Subcutaneous abdominal adipose tissue (tissue), 5 donors: ENCODE results near the gene ARHGAP15.

Experiments used
- H3K27ac ChIP-seq: one replicate; pipeline ENCODE4 v1.7.0; 2013; ENCODE audit warnings: low read depth, mild to moderate bottlenecking, inconsistent platforms, low read length, moderate library complexity
- H3K27me3 ChIP-seq, 5 donors: one replicate each; pipeline ENCODE4 v1.7.0; 2013; ENCODE audit warnings: low read length in 5 of 5, inconsistent platforms in 1 of 5; ENCODE audit not compliant: control insufficient read depth in 5 of 5, insufficient read depth in 4 of 5
- H3K36me3 ChIP-seq, 5 donors: one replicate each; pipeline ENCODE4 v1.7.0; 2013; ENCODE audit warnings: low read length in 5 of 5; ENCODE audit not compliant: control insufficient read depth in 5 of 5, insufficient read depth in 5 of 5
- H3K4me1 ChIP-seq, 5 donors: one replicate each; pipeline ENCODE4 v1.7.0; 2013; ENCODE audit warnings: low read length in 5 of 5, mild to moderate bottlenecking in 3 of 5, moderate library complexity in 1 of 5; ENCODE audit not compliant: control insufficient read depth in 5 of 5, insufficient read depth in 5 of 5
- H3K4me3 ChIP-seq, 5 donors: one replicate each; pipeline ENCODE4 v1.7.0; 2013; ENCODE audit warnings: low read length in 5 of 5, low read depth in 1 of 5
- H3K9ac ChIP-seq, 5 donors: one replicate each; pipeline ENCODE4 v1.7.0; 2013; ENCODE audit warnings: low read length in 5 of 5, mild to moderate bottlenecking in 4 of 5, moderate library complexity in 3 of 5
- H3K9me3 ChIP-seq, 5 donors: one replicate each; pipeline ENCODE4 v1.7.0; 2013; ENCODE audit warnings: low read length in 5 of 5; ENCODE audit not compliant: control insufficient read depth in 5 of 5
- donor health status: healthy.
- donor health status: healthy.
- donor health status: healthy.
- donor health status: healthy.
- donor health status: healthy.

ARHGAP15 gene

DNA sequence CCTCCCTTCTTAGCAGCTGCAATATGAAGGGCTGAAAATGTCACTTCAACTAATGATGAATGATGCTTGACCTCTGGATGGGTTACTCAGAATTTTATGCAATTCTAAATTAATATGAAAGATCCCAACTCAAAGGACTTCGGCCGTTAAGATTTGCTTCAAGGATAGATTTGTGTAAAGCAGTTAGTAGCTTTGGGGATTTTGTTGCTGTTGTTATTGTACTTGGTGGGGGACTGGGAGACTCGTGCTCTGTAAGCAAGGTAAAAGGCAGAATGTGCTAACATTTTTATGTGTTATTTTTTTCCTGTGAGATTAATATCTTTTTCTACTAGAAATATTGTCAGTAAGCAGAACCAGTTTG, 478.8 kb downstream of the ARHGAP15 start:
- peaks cover 0 to 4% (median 0%) of the 10 kb centered on the region in 5 donors for H3K4me1 ChIP-seq
- no peak overlapping the region for H3K27ac ChIP-seq
- H3K9ac ChIP-seq = no peak overlapping the region
- no peak overlapping the region for H3K4me3 ChIP-seq
- no peaks in the 10 kb centered on the region for H3K36me3 ChIP-seq
- H3K27me3 ChIP-seq = no peaks in the 10 kb centered on the region
- no peaks in the 10 kb centered on the region for H3K9me3 ChIP-seq

GRCh38 chr2:143608758-143609157, 479.5 kb downstream of the ARHGAP15 start:
- Histone ChIP-seq H3K27me3 (no peaks in the 10 kb centered on the region), H3K27ac (no peak overlapping the region), H3K9ac (no peak overlapping the region), H3K36me3 (no peaks in the 10 kb centered on the region), H3K4me3 (no peak overlapping the region), H3K9me3 (no peaks in the 10 kb centered on the region), H3K4me1 (peaks cover 0 to 4% (median 0%) of the 10 kb centered on the region in 5 donors)

- Histone ChIP-seq H3K9me3 (no peaks in the 10 kb centered on the region), H3K27me3 (no peaks in the 10 kb centered on the region), H3K4me3 (no peak overlapping the region), H3K27ac (no peak overlapping the region), H3K36me3 (no peaks in the 10 kb centered on the region), H3K9ac (no peak overlapping the region), H3K4me1 (peaks cover 0 to 4% (median 0%) of the 10 kb centered on the region in 5 donors)
Observed at GRCh38 chr2:143611336-143611735, 482.1 kb downstream of the ARHGAP15 start.

DNA sequence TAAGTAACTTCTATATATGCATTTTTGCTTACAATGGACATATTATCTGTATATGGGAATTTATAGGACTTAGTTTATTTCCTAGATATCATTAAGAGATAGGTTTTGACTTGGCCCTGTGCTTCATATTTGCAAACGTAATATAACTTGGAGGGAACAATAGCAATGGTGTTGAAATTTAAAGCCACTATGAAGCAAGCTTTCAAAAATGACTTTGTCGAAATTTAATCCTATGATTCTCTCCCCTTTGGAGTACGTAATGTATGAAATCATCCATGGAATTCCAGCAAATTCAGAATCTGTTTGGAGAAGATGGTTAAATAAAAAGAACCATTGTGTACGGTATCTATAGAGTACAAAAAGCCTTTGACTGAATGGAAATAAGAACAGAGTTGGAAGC, 486.3 kb downstream of the ARHGAP15 start:
- Histone ChIP-seq H3K27ac (no peak overlapping the region), H3K27me3 (no peaks in the 10 kb centered on the region), H3K9ac (no peak overlapping the region), H3K36me3 (no peaks in the 10 kb centered on the region), H3K4me3 (no peak overlapping the region), H3K9me3 (no peaks in the 10 kb centered on the region), H3K4me1 (no peaks in the 10 kb centered on the region)

- Histone ChIP-seq H3K9ac (no peak overlapping the region), H3K27ac (no peak overlapping the region), H3K4me1 (no peaks in the 10 kb centered on the region), H3K27me3 (no peaks in the 10 kb centered on the region), H3K36me3 (no peaks in the 10 kb centered on the region), H3K4me3 (no peak overlapping the region), H3K9me3 (no peaks in the 10 kb centered on the region)
Observed at GRCh38 chr2:143616452-143616851, 487.2 kb downstream of the ARHGAP15 start.

DNA sequence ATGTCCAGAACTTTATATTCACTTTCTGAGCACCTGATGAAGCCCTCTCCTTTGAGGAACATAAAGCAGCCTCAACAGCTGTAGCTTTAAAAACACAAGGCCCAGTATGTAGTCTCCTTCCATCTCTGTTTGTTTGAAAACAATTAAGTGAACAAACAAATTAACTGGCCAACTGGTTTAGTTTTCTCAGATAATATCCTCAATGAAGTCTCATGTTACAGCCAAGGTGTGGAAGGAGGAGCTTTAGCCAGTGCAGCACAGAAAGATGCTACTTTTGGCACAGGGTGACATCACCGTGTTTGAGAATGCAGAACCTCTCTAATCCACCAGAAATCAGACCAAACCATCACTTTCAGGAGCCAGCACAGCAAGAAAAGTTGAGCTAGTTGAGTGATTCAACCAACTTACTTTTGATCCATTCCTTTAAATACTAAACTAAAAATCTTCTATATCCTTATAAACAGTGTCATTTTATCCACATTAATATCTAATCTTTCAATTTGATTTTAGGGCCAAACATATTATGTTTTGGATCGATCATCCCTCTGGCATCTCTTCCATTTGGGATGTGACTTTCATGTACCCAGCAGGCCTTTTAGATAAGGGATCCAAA, 488.7 kb downstream of the ARHGAP15 start:
- Histone ChIP-seq H3K4me1 (no peaks in the 10 kb centered on the region), H3K4me3 (no peak overlapping the region), H3K27me3 (no peaks in the 10 kb centered on the region), H3K27ac (no peak overlapping the region), H3K36me3 (no peaks in the 10 kb centered on the region), H3K9ac (no peak overlapping the region), H3K9me3 (no peaks in the 10 kb centered on the region)

- no peak overlapping the region for H3K9ac ChIP-seq
Observed at GRCh38 chr2:143622106-143622505, 492.9 kb downstream of the ARHGAP15 start.

DNA sequence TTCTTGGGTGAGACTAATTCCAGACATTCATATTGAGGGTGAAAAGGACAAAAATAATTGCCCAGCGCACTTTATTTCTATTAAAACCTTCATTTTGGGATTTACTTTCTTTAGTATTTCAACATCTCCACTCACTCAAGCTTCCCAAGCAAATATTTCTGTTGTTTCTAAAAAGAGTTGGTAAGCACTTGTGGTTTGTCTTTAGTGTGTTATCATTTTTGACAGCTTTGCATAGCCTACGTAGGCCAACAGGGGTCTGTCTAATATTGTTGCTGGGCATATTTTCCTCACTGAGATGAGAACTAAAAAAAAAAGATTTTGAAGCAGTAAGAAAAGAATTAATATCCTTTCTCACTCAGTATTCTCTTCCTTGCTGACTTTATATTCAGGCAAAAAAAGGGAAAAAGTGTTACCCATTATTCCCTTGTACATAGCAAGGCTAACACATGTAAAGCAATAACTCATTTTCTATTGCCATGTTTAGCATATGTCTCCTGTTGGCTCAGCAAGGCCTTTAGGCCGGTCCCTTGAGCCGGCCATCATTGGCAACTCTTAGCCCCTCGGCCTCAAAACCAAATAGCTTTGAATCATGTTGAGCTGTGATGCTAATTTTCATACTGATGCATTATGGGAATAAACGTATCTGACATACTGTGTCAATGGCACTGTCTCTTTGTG, 494.2 kb downstream of the ARHGAP15 start:
- Histone ChIP-seq H3K9me3 (no peaks in the 10 kb centered on the region), H3K27ac (no peak overlapping the region), H3K4me3 (no peak overlapping the region), H3K36me3 (peaks cover 0 to 3% (median 0%) of the 10 kb centered on the region in 5 donors), H3K27me3 (no peaks in the 10 kb centered on the region), H3K4me1 (no peaks in the 10 kb centered on the region), H3K9ac (no peak overlapping the region)

More at GRCh38 chr2:143622106-143622505, 492.9 kb downstream of the ARHGAP15 start:
- no peak overlapping the region for H3K27ac ChIP-seq
- H3K36me3 ChIP-seq = peaks cover 0 to 3% (median 0%) of the 10 kb centered on the region in 5 donors
- H3K9me3 ChIP-seq = no peaks in the 10 kb centered on the region
- H3K27me3 ChIP-seq = no peaks in the 10 kb centered on the region
- no peaks in the 10 kb centered on the region for H3K4me1 ChIP-seq
- no peak overlapping the region for H3K4me3 ChIP-seq

GRCh38 chr2:143623909-143624260, 494.7 kb downstream of the ARHGAP15 start:
- Histone ChIP-seq H3K4me3 (no peak overlapping the region), H3K27ac (no peak overlapping the region)

DNA sequence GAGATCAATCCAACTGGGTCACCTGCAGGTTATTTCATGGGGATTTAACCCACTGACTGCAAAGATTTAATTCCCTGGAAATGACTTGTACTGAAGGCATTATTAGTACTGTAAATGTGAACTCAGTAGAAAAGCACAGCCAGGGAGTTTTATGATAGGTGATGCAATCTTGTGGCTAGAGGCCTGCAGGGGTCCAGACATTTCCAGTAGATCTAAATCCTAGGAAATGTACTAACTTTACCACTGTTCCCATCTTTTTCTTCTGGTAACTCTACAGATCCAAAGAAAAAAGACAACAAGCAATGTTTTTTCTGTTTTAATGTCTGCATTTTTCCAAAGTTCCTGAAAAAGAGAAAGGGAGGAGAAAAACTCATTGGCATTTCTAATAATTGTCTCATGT, 500.1 kb downstream of the ARHGAP15 start:
- Histone ChIP-seq H3K27ac (no peak overlapping the region), H3K36me3 (peaks cover 0 to 3% (median 0%) of the 10 kb centered on the region in 5 donors), H3K4me3 (no peak overlapping the region), H3K4me1 (no peaks in the 10 kb centered on the region), H3K9ac (no peak overlapping the region), H3K9me3 (no peaks in the 10 kb centered on the region), H3K27me3 (no peaks in the 10 kb centered on the region)

More at GRCh38 chr2:143623909-143624260, 494.7 kb downstream of the ARHGAP15 start:
- Histone ChIP-seq H3K36me3 (peaks cover 0 to 3% (median 0%) of the 10 kb centered on the region in 5 donors), H3K27me3 (no peaks in the 10 kb centered on the region), H3K9me3 (no peaks in the 10 kb centered on the region), H3K4me1 (no peaks in the 10 kb centered on the region), H3K9ac (no peak overlapping the region)
